HEK293 (cell line): ENCODE results near the gene GRK3.
"Not testable (repeated sequence)": the region's sequence is repeated elsewhere in the genome, so short reads cannot be mapped to it uniquely, and the experiment has no call there.

Experiments used
- CTCF ChIA-PET: fragments of 350-600 bp; formaldehyde crosslinking; extraction: SDS; loops from one replicate; lab custom pipeline; 2021; ENCODE audit warnings: antibody characterized with exemption; lab: Yijun Ruan, JAX
- POLR2A ChIA-PET: fragments of 300-600 bp; formaldehyde crosslinking; extraction: SDS; loops from one replicate; lab custom pipeline; 2020; ENCODE audit warnings: antibody characterized with exemption, inconsistent platforms; lab: Yijun Ruan, JAX
- H3K27ac ChIP-seq: fragments of 200-500 bp; sonication (Bioruptor generic); 2 replicates; pipeline ENCODE4 v1.5.1; 2014; ENCODE audit warnings: low read depth, low read length, control low read depth, inconsistent platforms; ENCODE audit errors: extremely low read depth
- H3K36me3 ChIP-seq, 2 experiments: fragments of 200-500 bp in 1 of 2; sonication (Bioruptor generic) in 1 of 2; 1 replicate in 1 of 2; 2 replicates in 1 of 2; pipeline ENCODE4 v1.5.1; 2014 to 2017; ENCODE audit warnings: inconsistent platforms in 2 of 2, low read length in 2 of 2; ENCODE audit not compliant: control insufficient read depth in 2 of 2, insufficient read depth in 1 of 2
- H3K4me1 ChIP-seq: fragments of 200-500 bp; sonication (Bioruptor generic); 2 replicates; pipeline ENCODE4 v1.5.1; 2014; ENCODE audit warnings: mild to moderate bottlenecking, low read length, inconsistent platforms; ENCODE audit not compliant: control insufficient read depth, insufficient read depth
- H3K4me3 ChIP-seq: 2 replicates; pipeline ENCODE4 v1.5.1; 2011; ENCODE audit warnings: low read depth, mild to moderate bottlenecking, control low read depth, low read length, moderate library complexity
- H3K9me3 ChIP-seq: fragments of 200-500 bp; sonication (Bioruptor generic); 2 replicates; pipeline ENCODE4 v1.5.1; 2014; ENCODE audit warnings: low read depth, low read length, inconsistent platforms; ENCODE audit not compliant: control insufficient read depth, insufficient read depth
- GLI2 ChIP-seq: fragments of 450-650 bp; formaldehyde crosslinking; IDR thresholded peaks from 2 replicates; pipeline ENCODE4; 2017; ENCODE audit warnings: missing biosample characterization, missing genetic modification characterization, low read depth, borderline replicate concordance
- GLIS1 ChIP-seq: fragments of 450-650 bp; formaldehyde crosslinking; IDR thresholded peaks from 2 replicates; pipeline ENCODE4 v1.5.1; 2016; ENCODE audit warnings: missing biosample characterization, missing genetic modification characterization
- HOXC10 ChIP-seq: sonication (generic); formaldehyde crosslinking; IDR thresholded peaks from 2 replicates; pipeline ENCODE4 v1.8.1; 2023; ENCODE audit warnings: mild to moderate bottlenecking, missing genetic modification reagents
- IKZF3 ChIP-seq: fragments of 450-650 bp; IDR thresholded peaks from 2 replicates; pipeline ENCODE4 v1.5.0; 2018; ENCODE audit warnings: missing biosample characterization, mild to moderate bottlenecking, missing genetic modification characterization, moderate library complexity
- KLF10 ChIP-seq: fragments of 450-650 bp; IDR thresholded peaks from 2 replicates; pipeline ENCODE4 v1.5.1; 2018; ENCODE audit warnings: missing biosample characterization, mild to moderate bottlenecking, missing genetic modification characterization
- KLF8 ChIP-seq: fragments of 450-650 bp; formaldehyde crosslinking; IDR thresholded peaks from 2 replicates; pipeline ENCODE4 v1.5.1; 2016; ENCODE audit warnings: missing biosample characterization, missing genetic modification characterization
- KLF9 ChIP-seq: fragments of 450-650 bp; formaldehyde crosslinking; IDR thresholded peaks from 2 replicates; pipeline ENCODE4 v1.5.1; 2016; ENCODE audit warnings: missing biosample characterization, missing genetic modification characterization, low read depth
- SALL2 ChIP-seq: fragments of 450-650 bp; formaldehyde crosslinking; IDR thresholded peaks from 2 replicates; pipeline ENCODE4 v1.5.0; 2017; ENCODE audit warnings: missing biosample characterization, mild to moderate bottlenecking, missing genetic modification characterization, borderline replicate concordance
- SP3 ChIP-seq: fragments of 450-650 bp; formaldehyde crosslinking; IDR thresholded peaks from 2 replicates; pipeline ENCODE4 v1.5.1; 2016; ENCODE audit warnings: missing biosample characterization, missing genetic modification characterization
- ZFP37 ChIP-seq: fragments of 450-650 bp; formaldehyde crosslinking; IDR thresholded peaks from 2 replicates; pipeline ENCODE4 v1.5.1; 2016; ENCODE audit warnings: missing biosample characterization, missing genetic modification characterization
- ZNF239 ChIP-seq: fragments of 450-650 bp; formaldehyde crosslinking; IDR thresholded peaks from 2 replicates; pipeline ENCODE4 v1.5.1; 2016; ENCODE audit warnings: missing biosample characterization, missing genetic modification characterization
- ZNF501 ChIP-seq: fragments of 450-650 bp; formaldehyde crosslinking; IDR thresholded peaks from 2 replicates; pipeline ENCODE4 v1.5.1; 2016; ENCODE audit warnings: missing biosample characterization, missing genetic modification characterization
- ZNF548 ChIP-seq: fragments of 450-650 bp; formaldehyde crosslinking; IDR thresholded peaks from 2 replicates; pipeline ENCODE4 v1.5.1; 2016; ENCODE audit warnings: missing biosample characterization, missing genetic modification characterization
- ZNF600 ChIP-seq: fragments of 450-650 bp; formaldehyde crosslinking; IDR thresholded peaks from 2 replicates; pipeline ENCODE4 v1.5.1; 2016; ENCODE audit warnings: missing biosample characterization, missing genetic modification characterization
- ZNF658 ChIP-seq: fragments of 450-650 bp; formaldehyde crosslinking; IDR thresholded peaks from 2 replicates; pipeline ENCODE4; 2016; ENCODE audit warnings: missing biosample characterization, missing genetic modification characterization
- ZNF747 ChIP-seq: fragments of 450-650 bp; formaldehyde crosslinking; IDR thresholded peaks from 2 replicates; pipeline ENCODE4 v1.5.1; 2016; ENCODE audit warnings: missing biosample characterization, missing genetic modification characterization
- TF ChIP-seq, protein P1 (sequence below): fragments of 450-650 bp; formaldehyde crosslinking; IDR thresholded peaks from 2 replicates; pipeline ENCODE4 v1.5.1; 2016; ENCODE audit warnings: missing biosample characterization, missing genetic modification characterization
- TF ChIP-seq, protein P2 (sequence below): fragments of 450-650 bp; formaldehyde crosslinking; IDR thresholded peaks from 2 replicates; pipeline ENCODE4 v1.5.1; 2016; ENCODE audit warnings: missing biosample characterization, missing genetic modification characterization, low read depth
- TF ChIP-seq, protein P3 (sequence below): fragments of 450-650 bp; formaldehyde crosslinking; IDR thresholded peaks from 2 replicates; pipeline ENCODE4 v1.5.1; 2016; ENCODE audit warnings: missing biosample characterization, missing genetic modification characterization
- TF ChIP-seq, protein P4 (sequence below): fragments of 450-650 bp; formaldehyde crosslinking; IDR thresholded peaks from 2 replicates; pipeline ENCODE4 v1.5.1; 2017; ENCODE audit warnings: missing biosample characterization, missing genetic modification characterization
- TF ChIP-seq, protein P5 (sequence below): fragments of 450-650 bp; formaldehyde crosslinking; IDR thresholded peaks from 2 replicates; pipeline ENCODE4 v1.5.1; 2017; ENCODE audit warnings: missing biosample characterization, missing genetic modification characterization

GRK3 gene

DNA sequence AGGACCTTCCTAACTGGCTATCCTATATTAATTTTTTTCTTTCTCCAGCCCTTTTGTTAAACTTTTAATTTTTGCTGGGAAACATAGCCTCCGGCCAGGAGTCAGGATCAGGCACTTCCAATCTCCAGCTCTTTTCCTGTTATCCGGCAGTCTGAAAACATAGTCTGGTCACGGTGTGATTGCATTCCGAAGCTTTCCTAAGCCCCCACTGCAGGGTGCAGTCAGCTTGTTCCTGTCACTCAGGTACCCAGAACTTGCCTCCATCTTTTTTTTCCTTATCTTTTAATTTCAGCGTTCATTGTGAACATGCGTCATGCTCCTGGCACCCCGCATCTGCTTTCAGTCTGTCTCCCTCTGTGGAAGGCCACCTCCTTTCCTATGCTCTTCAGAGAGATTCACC lies 59.4 kb downstream of the GRK3 start (continued):
- TF ChIP-seq, protein P1, sequence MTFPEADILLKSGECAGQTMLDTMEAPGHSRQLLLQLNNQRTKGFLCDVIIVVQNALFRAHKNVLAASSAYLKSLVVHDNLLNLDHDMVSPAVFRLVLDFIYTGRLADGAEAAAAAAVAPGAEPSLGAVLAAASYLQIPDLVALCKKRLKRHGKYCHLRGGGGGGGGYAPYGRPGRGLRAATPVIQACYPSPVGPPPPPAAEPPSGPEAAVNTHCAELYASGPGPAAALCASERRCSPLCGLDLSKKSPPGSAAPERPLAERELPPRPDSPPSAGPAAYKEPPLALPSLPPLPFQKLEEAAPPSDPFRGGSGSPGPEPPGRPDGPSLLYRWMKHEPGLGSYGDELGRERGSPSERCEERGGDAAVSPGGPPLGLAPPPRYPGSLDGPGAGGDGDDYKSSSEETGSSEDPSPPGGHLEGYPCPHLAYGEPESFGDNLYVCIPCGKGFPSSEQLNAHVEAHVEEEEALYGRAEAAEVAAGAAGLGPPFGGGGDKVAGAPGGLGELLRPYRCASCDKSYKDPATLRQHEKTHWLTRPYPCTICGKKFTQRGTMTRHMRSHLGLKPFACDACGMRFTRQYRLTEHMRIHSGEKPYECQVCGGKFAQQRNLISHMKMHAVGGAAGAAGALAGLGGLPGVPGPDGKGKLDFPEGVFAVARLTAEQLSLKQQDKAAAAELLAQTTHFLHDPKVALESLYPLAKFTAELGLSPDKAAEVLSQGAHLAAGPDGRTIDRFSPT (tag by site-specific recombination) = no peak
- TF ChIP-seq, protein P2, sequence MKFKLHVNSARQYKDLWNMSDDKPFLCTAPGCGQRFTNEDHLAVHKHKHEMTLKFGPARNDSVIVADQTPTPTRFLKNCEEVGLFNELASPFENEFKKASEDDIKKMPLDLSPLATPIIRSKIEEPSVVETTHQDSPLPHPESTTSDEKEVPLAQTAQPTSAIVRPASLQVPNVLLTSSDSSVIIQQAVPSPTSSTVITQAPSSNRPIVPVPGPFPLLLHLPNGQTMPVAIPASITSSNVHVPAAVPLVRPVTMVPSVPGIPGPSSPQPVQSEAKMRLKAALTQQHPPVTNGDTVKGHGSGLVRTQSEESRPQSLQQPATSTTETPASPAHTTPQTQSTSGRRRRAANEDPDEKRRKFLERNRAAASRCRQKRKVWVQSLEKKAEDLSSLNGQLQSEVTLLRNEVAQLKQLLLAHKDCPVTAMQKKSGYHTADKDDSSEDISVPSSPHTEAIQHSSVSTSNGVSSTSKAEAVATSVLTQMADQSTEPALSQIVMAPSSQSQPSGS (tag by site-specific recombination) = no peak
- no peak for TF ChIP-seq ZNF501 (tag by site-specific recombination)
- TF ChIP-seq SP3 (tag by site-specific recombination) = no peak
- no peak for TF ChIP-seq GLI2
- no peak for TF ChIP-seq ZFP37
- no peak for TF ChIP-seq ZNF747 (tag by site-specific recombination)
- TF ChIP-seq ZNF600 (tag by site-specific recombination) = no peak
- TF ChIP-seq HOXC10 (CRISPR knock-in tag) = no peak
- TF ChIP-seq, all 188 proteins: peak for 0

DNA sequence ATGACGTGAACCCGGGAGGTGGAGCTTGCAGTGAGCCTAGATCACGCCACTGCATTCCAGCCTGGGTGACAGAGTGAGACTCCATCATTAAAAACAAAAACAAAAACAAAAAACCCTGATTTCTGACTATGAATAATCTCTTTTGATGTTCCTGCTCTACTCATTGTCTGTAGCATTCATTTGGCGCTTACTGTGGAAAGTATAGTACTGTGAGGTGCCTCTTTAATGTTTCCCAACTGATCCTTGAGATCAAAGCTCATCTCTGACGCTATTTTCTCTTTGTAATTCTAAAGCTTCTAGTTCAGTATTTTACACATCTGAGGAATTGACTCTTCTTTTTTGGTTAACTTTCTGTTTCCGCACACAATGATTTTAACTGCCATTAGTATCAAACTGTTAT lies 60.0 kb downstream of the GRK3 start:
- peaks cover 10% of the 10 kb centered on the region for H3K4me1 ChIP-seq
- no peak overlapping the region for H3K27ac ChIP-seq
- no peaks in the 10 kb centered on the region for H3K9me3 ChIP-seq
- ChIA-PET POLR2A (no interaction called here), CTCF (interaction anchor here (0.6 to 0.9 kb wide), 3 partner anchors 12 to 736 kb away, joined by 3 read pairs; no protein-coding TSS in a partner anchor)
- H3K36me3 ChIP-seq = no peaks in the 10 kb centered on the region
- no peak overlapping the region for H3K4me3 ChIP-seq
- TF ChIP-seq, protein P3, sequence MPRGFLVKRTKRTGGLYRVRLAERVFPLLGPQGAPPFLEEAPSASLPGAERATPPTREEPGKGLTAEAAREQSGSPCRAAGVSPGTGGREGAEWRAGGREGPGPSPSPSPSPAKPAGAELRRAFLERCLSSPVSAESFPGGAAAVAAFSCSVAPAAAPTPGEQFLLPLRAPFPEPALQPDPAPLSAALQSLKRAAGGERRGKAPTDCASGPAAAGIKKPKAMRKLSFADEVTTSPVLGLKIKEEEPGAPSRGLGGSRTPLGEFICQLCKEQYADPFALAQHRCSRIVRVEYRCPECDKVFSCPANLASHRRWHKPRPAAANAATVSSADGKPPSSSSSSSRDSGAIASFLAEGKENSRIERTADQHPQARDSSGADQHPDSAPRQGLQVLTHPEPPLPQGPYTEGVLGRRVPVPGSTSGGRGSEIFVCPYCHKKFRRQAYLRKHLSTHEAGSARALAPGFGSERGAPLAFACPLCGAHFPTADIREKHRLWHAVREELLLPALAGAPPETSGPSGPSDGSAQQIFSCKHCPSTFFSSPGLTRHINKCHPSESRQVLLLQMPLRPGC (tag by site-specific recombination) = no peak
- no peak for TF ChIP-seq KLF10 (tag by site-specific recombination)
- no peak for TF ChIP-seq IKZF3 (tag by site-specific recombination)
- TF ChIP-seq, protein P4, sequence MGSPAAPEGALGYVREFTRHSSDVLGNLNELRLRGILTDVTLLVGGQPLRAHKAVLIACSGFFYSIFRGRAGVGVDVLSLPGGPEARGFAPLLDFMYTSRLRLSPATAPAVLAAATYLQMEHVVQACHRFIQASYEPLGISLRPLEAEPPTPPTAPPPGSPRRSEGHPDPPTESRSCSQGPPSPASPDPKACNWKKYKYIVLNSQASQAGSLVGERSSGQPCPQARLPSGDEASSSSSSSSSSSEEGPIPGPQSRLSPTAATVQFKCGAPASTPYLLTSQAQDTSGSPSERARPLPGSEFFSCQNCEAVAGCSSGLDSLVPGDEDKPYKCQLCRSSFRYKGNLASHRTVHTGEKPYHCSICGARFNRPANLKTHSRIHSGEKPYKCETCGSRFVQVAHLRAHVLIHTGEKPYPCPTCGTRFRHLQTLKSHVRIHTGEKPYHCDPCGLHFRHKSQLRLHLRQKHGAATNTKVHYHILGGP (tag by site-specific recombination) = no peak
- no peak for TF ChIP-seq ZNF658 (tag by site-specific recombination)
- no peak for TF ChIP-seq ZNF239 (tag by site-specific recombination)
- no peak for TF ChIP-seq SALL2 (tag by site-specific recombination)
- no peak for TF ChIP-seq GLIS1 (tag by site-specific recombination)
- no peak for TF ChIP-seq ZNF548 (tag by site-specific recombination)
- no peak for TF ChIP-seq KLF9 (tag by site-specific recombination)
- no peak for TF ChIP-seq KLF8 (tag by site-specific recombination)
- TF ChIP-seq, protein P5, sequence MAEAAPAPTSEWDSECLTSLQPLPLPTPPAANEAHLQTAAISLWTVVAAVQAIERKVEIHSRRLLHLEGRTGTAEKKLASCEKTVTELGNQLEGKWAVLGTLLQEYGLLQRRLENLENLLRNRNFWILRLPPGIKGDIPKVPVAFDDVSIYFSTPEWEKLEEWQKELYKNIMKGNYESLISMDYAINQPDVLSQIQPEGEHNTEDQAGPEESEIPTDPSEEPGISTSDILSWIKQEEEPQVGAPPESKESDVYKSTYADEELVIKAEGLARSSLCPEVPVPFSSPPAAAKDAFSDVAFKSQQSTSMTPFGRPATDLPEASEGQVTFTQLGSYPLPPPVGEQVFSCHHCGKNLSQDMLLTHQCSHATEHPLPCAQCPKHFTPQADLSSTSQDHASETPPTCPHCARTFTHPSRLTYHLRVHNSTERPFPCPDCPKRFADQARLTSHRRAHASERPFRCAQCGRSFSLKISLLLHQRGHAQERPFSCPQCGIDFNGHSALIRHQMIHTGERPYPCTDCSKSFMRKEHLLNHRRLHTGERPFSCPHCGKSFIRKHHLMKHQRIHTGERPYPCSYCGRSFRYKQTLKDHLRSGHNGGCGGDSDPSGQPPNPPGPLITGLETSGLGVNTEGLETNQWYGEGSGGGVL (tag by site-specific recombination) = no peak

DNA sequence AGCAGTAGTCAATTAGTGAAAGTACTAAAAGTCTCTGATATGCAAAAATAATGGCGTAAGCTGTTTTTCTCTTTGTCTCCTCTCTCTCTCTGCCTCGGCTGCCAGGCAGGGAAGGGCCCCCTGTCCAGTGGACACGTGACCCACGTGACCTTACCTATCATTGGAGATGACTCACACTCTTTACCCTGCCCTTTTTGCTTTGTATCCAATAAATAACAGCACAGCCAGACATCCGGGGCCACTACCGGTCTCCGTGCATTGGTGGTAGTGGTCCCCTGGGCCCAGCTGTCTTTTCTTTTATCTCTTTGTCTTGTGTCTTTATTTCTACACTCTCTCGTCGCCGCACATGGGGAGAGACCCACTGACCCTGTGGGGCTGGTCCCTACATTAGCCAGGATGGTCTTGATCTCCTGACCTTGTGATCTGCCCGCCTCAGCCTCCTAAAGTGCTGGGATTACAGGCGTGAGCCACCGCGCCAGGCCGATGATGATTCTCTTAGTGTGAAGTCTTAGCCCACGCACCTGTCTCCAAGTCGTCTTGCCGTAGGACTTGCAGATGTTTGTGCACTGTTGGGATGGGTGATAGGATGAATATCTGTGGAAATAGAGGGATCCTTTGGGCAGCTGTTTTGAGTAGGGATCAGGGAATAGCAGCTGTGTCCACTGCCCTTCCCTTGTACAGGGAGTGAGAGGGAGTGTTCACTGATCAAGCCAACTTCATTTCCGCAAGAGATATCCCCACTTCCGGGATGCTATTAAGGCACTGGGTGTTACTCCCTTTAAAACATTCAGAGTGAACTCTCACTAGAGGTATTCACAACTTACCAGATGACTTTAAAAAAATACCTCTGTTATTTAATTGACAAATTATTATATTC lies 61.5 kb downstream of the GRK3 start:
- CTCF ChIA-PET, H3K4me3 ChIP-seq, H3K9me3 ChIP-seq, H3K27ac ChIP-seq, H3K36me3 ChIP-seq, POLR2A ChIA-PET: not testable (repeated sequence)
- H3K4me1 ChIP-seq = peaks cover 10% of the 10 kb centered on the region
